ENCODE data around the gene ZMAT5.
"Not testable (repeated sequence)": the region's sequence is repeated elsewhere in the genome, so short reads cannot be mapped to it uniquely, and the experiment has no call there.

Gene ZMAT5

DNA sequence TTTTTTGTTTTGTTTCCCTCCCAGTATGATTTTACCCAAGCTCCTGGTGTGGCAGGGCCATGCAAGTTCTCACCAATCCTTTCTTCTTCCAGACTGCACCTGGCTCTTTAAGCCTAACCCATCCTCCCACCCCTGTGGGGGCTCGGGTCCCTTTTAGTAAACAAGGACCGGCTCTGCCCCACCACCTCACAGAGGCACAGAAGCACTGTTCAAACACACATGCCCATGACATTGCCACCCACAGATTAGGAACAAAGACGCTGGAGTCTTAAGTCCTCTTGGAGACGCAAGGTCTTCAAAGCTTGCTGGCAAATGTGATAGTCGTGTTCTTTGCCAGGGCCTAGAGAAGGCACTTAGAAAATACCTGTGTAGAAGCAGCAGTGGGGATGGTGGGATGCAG lies 19.2 kb upstream of the ZMAT5 start:
- DNase-seq (ENCODE audit: low spot score): no peak

DNA sequence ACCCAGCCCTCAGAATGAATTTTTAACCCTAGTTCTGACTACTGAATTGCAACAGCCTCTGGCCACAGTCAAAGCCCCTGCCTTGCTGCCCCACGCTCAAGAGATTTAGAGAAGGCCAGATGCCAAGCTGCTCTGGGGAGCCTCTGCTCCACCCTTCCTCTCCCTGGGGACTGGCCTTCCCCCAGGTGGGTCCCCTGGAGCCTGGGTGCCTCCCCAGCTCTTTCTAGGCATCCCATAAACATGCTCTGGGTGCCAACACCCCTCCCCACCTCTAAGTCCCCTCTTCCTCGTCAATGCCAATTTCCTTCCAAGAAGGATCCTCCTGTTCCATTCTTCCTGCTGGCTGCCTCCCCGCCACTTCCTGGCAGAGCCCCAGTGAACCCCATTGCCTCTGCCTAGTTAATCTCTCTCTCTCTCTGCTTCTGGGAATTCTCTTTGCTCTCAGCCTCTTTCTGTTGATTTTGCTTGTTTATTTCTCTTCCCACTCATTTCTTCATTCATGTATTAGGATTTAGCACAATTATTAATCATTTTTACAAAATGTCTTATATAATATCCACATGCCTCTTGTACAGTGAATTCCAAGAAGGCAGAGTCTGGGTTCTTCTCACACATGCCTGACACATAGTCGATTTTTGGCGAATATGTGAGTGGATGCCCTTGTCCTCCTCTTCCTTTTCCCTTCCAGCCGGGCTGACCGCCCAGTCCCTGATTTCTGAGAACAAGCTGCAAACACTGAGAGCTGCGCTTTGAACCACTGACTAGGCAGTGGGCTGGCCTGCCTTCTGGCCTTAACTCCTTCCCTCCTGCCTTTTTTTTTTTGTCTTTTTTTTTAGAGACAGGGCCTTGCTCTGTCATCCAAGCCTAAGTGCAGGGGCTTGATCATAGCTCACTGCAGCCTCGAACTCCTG lies 17.9 kb upstream of the ZMAT5 start:
- no peak for DNase-seq (ENCODE audit: low spot score)

DNA sequence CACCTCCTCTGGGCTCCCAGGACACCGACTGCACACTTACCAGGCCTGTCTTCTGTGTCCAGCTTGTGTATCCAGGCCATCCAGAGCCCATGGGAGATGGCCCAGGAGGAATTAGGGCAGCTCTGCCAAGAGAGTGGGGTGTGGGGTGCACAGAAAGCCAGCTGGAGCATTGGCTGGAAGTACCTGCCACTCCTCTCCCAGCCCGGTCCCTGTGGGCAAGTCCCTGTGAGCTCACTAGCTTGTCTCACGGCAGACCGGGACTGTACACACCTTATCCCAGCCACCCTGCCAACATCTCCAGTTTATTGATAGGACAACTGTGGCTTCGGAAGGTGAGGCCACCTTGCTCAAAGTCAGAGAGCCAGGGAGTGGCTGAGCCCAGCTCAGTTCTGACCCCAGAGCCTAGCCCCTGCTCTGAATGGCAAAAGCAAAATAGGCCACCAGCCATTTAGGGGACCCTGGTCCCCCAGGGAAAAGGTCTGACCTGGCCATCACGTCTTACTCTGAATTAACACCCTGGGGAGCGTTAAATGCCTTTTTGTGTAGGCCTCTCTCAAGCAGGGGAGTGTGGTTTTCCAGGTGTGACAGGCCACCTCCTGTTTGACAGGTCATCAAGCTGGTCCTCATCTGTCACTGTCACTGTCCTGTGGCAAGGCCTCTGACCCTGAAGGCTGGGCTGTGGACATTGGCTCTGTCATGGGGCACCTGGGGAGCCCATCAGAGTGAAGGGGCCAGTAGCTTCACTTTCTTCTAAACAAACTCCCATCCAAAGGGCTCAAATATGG lies 15.4 kb upstream of the ZMAT5 start:
- DNase-seq (ENCODE audit: low spot score): no peak

DNA sequence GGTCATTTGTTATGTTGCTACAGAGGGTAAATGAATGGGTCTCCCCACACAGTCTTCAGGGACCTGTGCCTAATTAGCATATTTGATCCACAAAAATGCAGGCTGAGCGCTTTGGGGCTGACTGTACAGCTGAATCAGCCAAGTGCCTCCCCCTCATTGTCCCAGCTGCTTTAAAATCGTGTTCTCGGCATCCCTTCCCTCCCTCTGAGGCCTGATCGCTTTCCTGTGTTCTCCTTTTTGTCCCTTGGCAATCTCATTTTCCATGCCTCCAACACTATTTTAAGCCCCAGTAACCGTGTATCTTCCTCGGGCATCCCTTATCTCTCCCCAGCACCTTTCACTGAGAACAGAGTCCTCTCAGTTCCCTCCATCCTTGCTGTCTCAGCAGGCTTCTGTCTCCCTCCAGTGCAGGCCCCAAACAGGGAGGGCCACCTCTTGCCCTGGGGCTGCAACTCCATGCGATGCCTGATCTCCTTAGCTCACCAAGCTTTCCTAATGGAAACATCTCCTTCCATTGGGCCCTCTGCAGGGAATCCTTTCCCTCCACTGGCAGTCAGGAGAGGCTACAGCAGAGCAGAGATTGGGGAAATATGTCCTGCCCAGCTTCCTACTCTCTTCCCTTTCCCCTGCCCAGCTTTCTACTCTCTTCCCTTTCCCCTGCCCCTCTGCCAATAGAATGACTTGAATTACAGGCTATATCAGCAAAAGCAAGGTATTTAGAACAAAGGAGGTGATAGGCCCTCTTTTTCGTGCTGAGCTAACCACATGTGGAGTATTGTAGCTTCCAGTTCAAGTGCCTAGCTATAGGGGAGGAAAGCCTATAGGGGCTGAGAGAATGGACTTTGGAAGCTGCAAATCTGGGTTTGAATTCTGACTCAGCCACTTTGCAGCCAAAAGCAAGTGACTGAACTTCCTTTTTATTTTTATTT lies 14.2 kb upstream of the ZMAT5 start:
- DNase-seq (ENCODE audit: low spot score): no peak

DNA sequence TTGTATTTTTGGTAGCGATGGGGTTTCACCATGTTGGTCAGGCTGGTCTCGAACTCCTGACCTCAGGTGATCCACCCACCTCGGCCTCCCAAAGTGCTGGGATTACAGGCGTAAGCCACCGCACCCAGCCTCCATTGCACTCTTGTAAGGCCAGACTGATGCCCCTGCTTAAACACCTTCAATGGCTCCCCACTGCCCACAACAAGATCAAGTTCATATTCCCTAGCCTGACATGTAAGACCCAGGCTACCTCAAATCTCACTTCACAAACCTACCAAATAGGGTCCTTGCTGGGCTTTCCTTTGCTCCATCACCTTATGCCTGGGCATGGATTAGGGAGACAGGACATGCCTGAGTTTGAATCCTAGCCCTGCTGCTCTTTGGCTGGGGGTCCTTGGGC lies 13.4 kb upstream of the ZMAT5 start:
- DNase-seq (ENCODE audit: low spot score): no peak

DNA sequence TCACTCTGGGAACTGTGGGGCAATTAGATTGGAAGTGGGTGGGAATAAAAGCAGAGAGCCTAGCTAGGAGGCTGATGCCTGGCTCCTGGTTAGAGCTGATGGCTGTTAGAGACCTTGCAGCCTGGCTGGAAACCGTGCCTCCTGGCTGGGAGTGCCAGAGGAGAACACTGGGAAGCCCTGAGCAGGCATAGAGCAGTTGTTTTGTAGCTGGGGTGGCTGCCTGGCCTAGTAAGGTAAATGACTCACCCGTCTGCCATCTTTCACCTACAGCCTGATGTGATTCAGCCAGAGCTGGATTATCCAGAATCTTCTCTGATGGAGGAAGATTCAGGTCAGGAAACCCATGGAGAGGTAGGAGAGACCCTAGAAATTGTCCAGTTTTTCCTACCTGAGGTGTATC lies 6.4 kb upstream of the ZMAT5 start:
- DNase-seq (ENCODE audit: low spot score): no peak

DNA sequence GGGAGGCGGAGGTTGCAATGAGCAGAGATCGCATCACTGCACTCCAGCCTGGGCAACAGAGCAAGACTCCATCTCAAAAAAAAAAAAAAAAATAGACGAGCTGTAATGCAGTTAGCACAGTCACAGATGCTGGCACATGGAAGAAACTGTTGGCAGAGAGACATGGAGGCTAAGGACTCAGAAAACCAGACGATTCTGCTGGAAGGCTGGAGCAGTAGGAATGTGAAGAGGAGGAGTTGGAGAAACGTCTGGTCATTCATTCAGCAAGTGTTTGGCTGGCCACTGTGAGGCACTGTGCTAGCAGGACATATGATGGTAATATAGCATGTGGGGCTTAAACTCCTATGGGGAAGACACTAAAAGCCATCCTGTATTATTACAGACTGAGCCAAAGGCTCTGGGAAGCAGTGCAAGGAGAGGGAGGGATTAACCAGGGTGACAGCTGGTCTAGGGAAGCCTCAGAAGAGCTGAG lies 5.4 kb upstream of the ZMAT5 start:
- no peak for DNase-seq (ENCODE audit: low spot score)

DNA sequence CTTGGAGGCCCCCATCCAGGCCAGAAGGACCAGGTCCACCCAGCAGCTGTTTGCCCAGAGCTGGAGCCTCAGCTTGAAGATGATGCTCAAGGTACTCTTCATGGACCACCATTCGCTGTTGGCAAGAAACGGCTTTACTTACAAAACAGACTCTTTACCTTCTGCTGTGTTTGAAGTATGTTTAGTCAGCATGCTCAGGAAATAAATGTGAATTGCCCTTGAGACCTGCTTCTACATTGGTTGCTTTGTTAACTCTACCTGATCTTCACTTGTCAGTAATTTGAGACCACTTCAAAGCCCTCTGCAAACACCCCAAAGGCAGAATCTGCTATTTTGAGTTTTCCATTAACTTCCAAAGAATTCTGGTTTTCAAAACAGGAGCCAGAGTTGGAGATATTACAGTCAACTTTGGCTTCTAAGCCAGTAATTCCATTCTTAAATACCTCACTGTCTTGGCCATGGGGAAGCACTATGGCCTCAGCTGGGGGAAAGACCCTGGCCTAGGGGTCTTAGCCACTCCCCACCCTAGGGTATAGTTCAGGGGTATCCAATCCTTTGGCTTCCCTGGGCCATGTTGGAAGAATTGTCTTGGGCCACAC lies 3.0 kb upstream of the ZMAT5 start:
- no peak for DNase-seq (ENCODE audit: low spot score)

DNA sequence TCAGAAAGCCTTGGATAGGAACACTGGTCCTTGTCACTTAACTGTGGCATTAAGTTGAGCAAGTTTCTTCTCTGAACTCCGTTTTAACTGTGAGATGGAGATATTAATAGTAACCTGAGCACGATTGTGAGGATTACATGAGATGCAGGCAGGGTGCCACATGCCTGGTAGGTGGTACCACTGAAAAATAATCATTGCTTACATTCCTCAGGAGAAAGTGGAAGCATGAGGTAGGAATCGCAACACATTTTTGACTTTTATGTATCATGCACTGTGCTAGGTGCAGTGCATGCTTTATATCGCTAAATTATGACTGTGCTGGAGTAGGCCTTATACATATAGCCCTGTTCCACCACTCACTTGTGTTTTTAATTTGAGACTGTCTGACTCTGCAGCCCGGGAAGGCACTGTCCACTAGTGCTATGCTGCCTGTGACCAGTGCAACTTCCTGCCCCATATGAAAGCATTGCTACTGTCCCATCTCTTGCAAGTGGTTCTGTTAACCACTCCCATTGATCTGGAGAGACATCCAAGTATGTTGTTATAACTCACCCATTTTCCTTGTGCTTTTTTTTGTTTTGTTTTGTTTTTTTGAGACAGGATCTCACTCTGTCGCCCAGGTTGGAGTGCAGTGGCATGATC lies 1.4 kb upstream of the ZMAT5 start:
- DNase-seq (ENCODE audit: low spot score): no peak

DNA sequence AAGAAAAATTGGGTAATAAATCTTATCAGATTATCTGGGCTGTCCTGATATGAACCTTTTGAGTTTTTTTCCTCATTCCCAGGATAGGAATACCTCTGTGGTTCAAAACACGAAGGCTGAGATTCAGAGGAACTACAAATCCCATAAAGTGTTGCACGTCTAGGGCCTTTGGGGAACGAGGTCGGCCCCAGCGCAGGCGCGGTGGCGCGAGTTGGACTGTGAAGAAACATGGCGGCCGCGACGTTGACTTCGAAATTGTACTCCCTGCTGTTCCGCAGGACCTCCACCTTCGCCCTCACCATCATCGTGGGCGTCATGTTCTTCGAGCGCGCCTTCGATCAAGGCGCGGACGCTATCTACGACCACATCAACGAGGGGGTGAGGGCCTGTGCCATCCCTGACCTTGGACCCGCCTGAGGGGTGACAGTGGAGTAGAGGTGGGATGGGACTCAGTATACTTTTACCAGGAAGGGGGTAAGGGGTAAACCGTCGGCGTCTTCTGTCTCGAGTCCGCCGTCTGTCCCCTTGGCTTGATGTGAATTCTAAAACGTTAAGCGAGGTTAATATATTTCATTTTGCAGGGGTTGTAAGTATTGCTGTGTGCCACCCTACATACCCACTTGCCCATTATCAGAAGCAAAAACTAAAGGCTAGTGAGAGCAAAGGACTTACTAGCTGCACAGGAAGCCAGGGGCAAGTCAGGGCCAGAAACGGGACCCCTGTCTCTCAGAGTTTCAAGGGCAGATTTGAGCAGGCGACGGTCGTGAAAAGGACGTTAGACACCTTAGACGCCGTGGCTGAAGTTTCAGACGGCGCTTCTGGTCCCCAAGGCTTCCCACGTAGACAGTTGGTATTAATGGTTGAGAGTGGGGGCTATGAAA lies 604 bp upstream of the ZMAT5 start, which contains the start of gene UQCR10:
UQCR10 (plus strand) TSS at position 199 of the 881 bp plus-strand sequence; CDS start at position 229, 30 bp downstream.
- DNase-seq (ENCODE audit: low spot score): peak; percentile 92

DNA sequence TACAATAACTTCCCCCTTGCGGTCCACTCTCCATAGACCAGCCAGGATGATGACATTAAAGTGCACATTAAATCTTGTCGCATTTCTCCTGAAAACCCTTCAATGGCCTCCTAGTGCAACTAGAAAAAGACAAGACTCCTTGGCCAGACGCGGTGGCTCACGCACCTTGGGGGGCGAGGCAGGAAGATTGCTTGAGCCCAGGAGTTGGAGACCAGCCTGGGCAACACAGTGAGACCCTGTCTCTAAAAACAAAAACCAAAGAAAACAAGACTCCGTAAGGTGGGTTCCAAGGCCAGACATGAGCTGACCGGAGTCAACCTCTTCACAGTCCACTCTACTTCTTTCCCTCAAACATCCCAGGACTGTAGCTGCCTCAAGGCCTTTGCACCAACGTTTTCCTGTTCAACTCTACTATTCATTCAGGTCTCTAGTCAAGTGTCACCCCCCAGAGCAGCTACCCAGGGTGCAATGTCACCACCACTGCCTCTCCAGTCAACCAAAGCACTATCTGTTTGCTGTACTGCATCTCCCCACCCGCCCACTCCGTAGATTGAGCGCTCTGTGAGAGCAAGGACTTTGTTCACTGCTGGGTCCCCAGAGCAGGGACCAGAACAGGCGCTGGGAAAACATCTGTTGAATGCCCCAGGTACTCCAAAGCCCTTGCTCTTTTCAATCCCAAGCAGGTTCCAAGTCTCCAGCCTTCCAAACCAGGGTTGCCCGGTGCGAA lies 739 bp downstream of the ZMAT5 start:
- no peak for DNase-seq (ENCODE audit: low spot score)

DNA sequence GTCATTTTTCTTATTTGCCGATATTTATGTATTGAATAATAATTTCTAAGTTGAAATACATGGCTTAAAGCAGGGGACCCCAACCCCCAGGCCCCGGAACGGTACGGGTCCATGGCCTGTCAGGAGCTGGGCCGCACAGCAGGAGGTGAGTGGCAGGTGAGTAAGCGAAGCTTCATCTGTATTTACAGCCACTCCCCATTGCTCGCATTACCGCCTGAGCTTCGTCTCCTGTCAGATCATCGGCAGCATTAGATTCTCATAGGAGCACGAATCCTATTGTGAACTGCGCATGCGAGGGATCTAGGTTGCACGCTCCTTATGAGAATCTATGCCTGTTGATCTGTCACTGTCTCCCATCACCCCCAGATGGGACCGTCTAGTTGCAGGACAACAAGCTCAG lies 4.5 kb downstream of the ZMAT5 start:
- DNase-seq (ENCODE audit: low spot score): no peak

DNA sequence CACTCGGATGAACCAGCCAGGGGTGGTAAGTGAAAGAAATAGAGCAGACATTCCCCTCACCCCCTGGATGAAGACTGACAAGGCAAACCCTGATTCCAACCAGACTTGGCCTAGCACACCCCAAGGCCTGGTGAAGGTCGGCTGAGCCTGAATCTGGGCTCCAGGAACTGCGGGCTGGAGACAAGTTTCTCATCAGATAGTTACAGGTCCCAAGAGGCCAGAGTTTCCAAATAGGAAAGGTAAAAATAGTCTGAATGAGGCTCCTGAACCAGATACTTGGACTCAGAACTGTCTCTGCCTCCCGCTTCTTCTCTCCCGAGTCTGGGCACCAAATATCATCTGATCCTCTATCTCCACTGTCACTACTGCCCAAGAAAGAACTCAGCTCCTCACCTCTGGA lies 7.8 kb downstream of the ZMAT5 start:
- no peak for DNase-seq (ENCODE audit: low spot score)

DNA sequence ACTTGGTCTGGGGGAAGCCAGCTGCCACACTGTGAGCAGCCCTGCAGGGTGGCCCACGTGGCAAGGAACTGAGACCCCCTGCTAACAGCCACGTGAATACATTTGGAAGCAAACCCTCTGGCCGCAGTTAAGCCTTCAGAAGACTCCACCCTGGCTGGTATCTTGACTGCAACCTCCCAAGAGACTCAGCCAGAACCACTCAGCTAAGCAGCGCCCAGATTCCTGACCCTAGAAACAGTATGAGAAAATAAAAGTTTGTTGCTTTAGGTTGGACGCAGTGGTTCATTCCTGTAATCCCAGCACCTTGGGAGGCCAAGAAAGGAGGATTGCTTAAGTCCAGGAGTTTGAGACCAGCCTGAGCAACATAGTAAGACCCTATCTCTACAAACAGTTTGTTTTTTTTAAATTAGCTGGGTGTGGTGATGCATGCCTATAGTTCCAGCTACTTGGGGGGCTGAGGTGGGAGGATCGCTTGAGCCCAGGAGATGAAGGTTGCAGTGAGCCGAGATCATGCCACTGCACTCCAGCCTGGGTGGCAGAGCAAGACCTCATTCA lies 8.7 kb downstream of the ZMAT5 start:
- DNase-seq (ENCODE audit: low spot score): no peak

DNA sequence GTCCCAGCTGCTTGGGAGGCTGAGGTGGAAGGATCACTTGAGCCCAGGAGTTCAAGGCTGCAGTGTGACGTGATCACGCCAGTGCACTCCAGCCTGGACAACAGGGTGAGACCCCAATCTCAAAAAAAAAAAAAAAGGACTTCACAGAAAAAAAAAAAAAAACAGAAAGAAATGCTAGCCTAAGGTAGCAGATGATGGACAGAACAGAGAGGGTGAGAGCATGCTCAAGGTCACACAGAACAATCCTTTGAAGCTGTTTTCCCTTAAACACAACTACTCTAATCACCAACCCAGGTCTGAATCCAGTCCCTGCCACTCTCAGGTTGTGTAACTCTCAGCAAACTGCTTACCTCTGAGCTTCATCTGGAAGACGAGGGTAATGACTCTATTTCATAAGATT lies 9.7 kb downstream of the ZMAT5 start:
- no peak for DNase-seq (ENCODE audit: low spot score)

DNA sequence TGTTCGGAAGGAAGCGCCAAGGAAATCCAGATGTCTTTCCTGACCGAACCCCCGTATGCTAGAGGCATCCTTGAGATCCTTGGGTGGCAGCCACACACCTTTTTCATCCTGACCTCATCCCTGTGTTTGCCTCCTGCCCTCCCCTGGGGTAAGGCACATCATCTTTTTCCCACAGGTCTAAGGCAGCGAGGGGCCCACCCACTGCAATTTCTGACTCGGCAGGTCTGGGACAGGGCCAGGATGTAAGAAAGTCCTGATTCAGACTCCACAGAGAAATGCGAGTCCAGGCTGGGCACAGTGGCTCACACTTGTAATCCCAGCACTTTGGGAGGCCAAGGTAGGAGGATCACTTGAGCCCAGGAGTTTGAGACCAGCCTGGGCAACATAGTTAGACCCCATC lies 10.5 kb downstream of the ZMAT5 start:
- DNase-seq (ENCODE audit: low spot score): no peak

DNA sequence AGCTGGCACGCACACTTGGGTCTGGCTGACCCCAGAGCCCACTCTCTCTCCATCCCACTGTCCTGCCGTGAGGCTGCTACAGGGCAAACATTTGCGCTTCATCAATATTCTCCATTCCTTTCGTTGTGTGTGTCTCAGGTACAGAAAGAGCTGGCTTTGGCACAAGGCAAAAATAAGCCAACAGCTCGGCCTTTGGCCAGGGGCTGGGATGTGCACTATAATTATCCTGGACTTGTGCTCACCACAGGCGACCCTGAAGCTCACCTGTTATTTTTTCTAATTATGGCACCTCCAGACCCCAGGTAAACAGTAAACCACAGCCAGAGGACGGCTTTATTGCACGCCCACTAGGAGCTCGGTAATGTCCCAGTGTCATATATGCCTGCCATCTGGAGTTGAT lies 10.9 kb downstream of the ZMAT5 start:
- no peak for DNase-seq (ENCODE audit: low spot score)

DNA sequence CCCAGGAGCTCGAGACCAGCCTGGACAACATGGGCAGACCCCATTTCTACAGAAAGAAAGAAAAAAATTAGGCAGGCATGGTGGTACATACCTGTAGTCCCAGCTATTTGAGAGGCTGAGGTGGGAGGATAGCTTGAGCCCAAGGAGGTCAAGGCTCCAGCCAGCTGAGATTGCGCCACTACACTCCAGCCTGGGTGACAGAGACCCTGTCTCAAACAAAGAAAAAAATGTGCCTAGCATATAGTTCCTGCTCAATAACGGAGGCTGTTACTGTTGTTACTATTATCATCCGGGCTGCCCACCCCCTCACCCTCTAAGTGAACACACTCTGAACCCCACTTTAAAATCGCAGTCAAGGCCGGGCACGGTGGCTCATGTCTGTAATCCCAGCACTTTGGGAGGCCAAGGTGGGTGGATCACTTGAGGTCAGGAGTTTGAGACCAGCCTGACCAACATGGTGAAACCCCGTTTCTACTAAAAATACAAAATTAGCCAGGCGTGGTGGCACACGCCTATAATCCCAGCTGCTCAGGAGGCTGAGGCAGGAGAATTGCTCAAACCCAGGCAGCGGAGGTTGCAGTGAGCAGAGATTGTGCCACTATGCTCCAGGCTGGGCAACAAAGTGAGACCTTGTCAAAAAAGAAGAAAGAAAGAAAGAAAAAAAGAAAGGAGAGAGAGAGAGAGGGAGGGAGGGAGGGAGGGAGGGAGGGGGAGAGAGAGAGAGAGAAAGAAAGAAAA lies 12.0 kb downstream of the ZMAT5 start:
- DNase-seq (ENCODE audit: low spot score): not testable (repeated sequence)

Data from iPS-NIHi11 (cell line).